GM23338 (cell line): ENCODE measurements around the gene HVCN1. TPM values are rescaled to one million over a fixed set of nuclear protein-coding genes. Genes with fewer than 3 reads are reported as not detected.

Experiments used
- ATAC-seq: fragments of 200-7000 bp; cut with Tn5 transposase; 3 replicates; pipeline ENCODE4 v1.9.1; 2020
- DNase-seq: peaks from one replicate; pipeline ENCODE4 v3.0.0-alpha.2; 2015; ENCODE audit warnings: low spot score
- H2AFZ ChIP-seq: fragments of 200-600 bp; sonication (generic); 2 replicates; pipeline ENCODE4 v1.8.0; 2016; ENCODE audit warnings: antibody characterized with exemption, mild to moderate bottlenecking, moderate library complexity
- H3F3A ChIP-seq: fragments of 200-600 bp; sonication (generic); replicated peaks from 2 replicates; pipeline ENCODE4 v1.8.0; 2017; ENCODE audit warnings: antibody characterized with exemption, mixed run types, low read depth
- H3K27ac ChIP-seq: fragments of 200-600 bp; sonication (generic); 2 replicates; pipeline ENCODE4 v1.6.1; 2016; ENCODE audit warnings: low read depth
- H3K27me3 ChIP-seq: fragments of 200-600 bp; sonication (generic); 2 replicates; pipeline ENCODE4 v1.8.0; 2016; ENCODE audit warnings: mild to moderate bottlenecking, mixed run types, moderate library complexity; ENCODE audit not compliant: insufficient read depth
- H3K36me3 ChIP-seq: fragments of 200-600 bp; sonication (generic); 2 replicates; pipeline ENCODE4 v1.8.0; 2016; ENCODE audit warnings: mild to moderate bottlenecking; ENCODE audit not compliant: insufficient read depth
- H3K4me1 ChIP-seq: fragments of 200-600 bp; sonication (generic); 2 replicates; pipeline ENCODE4 v1.8.0; 2016; ENCODE audit warnings: mild to moderate bottlenecking, moderate library complexity; ENCODE audit not compliant: insufficient read depth
- H3K4me2 ChIP-seq: fragments of 200-600 bp; sonication (generic); 2 replicates; pipeline ENCODE4 v1.7.1; 2017; ENCODE audit warnings: mixed run types
- H3K4me3 ChIP-seq: fragments of 200-600 bp; sonication (generic); 2 replicates; pipeline ENCODE4 v1.6.1; 2016; ENCODE audit warnings: mixed run types
- H3K79me2 ChIP-seq: fragments of 200-600 bp; sonication (generic); replicated peaks from 2 replicates; pipeline ENCODE4 v1.8.0; 2017; ENCODE audit warnings: mild to moderate bottlenecking; ENCODE audit not compliant: insufficient read depth
- H3K9me2 ChIP-seq: fragments of 200-600 bp; sonication (generic); 2 replicates; pipeline ENCODE4 v1.8.0; 2017; ENCODE audit not compliant: insufficient read depth
- H4K20me1 ChIP-seq: fragments of 200-600 bp; sonication (generic); replicated peaks from 2 replicates; pipeline ENCODE4 v1.8.0; 2017; ENCODE audit warnings: mild to moderate bottlenecking; ENCODE audit not compliant: insufficient read depth
- H3K27ac Mint-ChIP-seq: 2 replicates; pipeline ENCODE4 v1.8.0; 2020; ENCODE audit warnings: inconsistent platforms, mild to moderate bottlenecking, moderate library complexity, mixed read lengths
- H3K27me3 Mint-ChIP-seq: 3 replicates; pipeline ENCODE4 v1.8.0; 2022; ENCODE audit warnings: low read depth, mild to moderate bottlenecking, moderate library complexity, mixed read lengths, inconsistent platforms; ENCODE audit not compliant: insufficient read depth, poor library complexity
- H3K36me3 Mint-ChIP-seq: 3 replicates; pipeline ENCODE4 v1.8.0; 2021; ENCODE audit warnings: low read depth, mild to moderate bottlenecking, inconsistent platforms, moderate library complexity, mixed read lengths
- H3K4me1 Mint-ChIP-seq: 3 replicates; pipeline ENCODE4 v1.8.0; 2020; ENCODE audit warnings: mild to moderate bottlenecking, inconsistent platforms, mixed read lengths
- H3K4me3 Mint-ChIP-seq: 3 replicates; pipeline ENCODE4 v1.8.0; 2021; ENCODE audit warnings: moderate library complexity, mild to moderate bottlenecking, inconsistent platforms, mixed read lengths
- H3K9me3 Mint-ChIP-seq: 3 replicates; pipeline ENCODE4 v1.8.0; 2020; ENCODE audit warnings: moderate library complexity, mild to moderate bottlenecking, inconsistent platforms, mixed read lengths
- CREB1 ChIP-seq: fragments of 250-450 bp; sonication (Bioruptor Pico); IDR thresholded peaks from 2 replicates; pipeline ENCODE4 v1.5.0; 2020; ENCODE audit warnings: low read depth, mild to moderate bottlenecking, moderate library complexity
- JUNB ChIP-seq: IDR thresholded peaks from one replicate; pipeline ENCODE4 v1.6.1; 2016; ENCODE audit warnings: antibody characterized with exemption; ENCODE audit not compliant: unreplicated experiment
- STAT1 ChIP-seq: IDR thresholded peaks from one replicate; pipeline ENCODE4 v1.6.1; 2016; ENCODE audit warnings: antibody characterized with exemption; ENCODE audit not compliant: unreplicated experiment
- ZNF462 ChIP-seq: fragments of 250-450 bp; sonication (Bioruptor Pico); IDR thresholded peaks from 2 replicates; pipeline ENCODE4 v1.5.0; 2020; ENCODE audit warnings: mild to moderate bottlenecking, moderate library complexity
- polyA plus RNA-seq: library from polyadenylated mRNA; unstranded; fragments of >200 nt; fragmentation: Nextera tagmentation; extraction: Ambion mirVana; gene quantifications from 2 replicates; pipeline ENCODE4 v1.2.1, GENCODE V29; 2016
- total RNA-seq: library from RNA; depleted of rRNA; stranded (reverse); fragments of >200 nt; shearing (Covaris generic); gene quantifications from 2 replicates; pipeline ENCODE4 v1.2.3, GENCODE V29; 2014
- TF ChIP-seq, protein P1 (sequence below), 2 experiments: fragments of 200-600 bp in 1 of 2; sonication (generic) in 1 of 2; conservative IDR thresholded peaks; 2 replicates each; pipeline versions ENCODE4 v1.5.1 to v1.6.1; 2016 to 2017; ENCODE audit warnings: antibody characterized with exemption in 2 of 2, low read depth in 2 of 2, mild to moderate bottlenecking in 2 of 2, moderate library complexity in 1 of 2

The HVCN1 gene
- total and polyA plus RNA-seq, 2 experiments from 2014 or later = 10.4 to 10.7 TPM

DNA sequence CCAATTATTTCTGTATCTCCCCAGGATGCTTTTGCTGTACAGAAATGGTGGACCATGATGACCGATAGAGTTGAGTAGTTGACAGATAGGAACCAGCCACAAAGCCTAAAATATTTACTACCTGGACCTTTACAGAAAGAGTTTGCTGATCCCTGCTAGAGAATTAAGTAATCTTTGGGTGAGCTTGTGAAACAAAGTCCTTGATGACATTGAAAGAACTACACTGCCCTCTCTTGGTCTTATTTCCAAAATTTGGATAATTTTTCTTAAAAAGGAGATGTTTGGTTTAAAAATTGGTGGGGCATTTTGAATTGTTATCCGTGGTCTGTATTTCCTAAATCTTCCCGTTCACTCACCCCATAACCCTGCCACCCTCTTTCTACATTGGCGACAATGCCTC, 88.7 kb downstream of the HVCN1 start:
- no peak overlapping the region for H3K27ac ChIP-seq
- no peak overlapping the region for H3K4me3 ChIP-seq
- Mint-ChIP-seq H3K27ac (no peak overlapping the region), H3K27me3 (peaks cover 4% of the 10 kb centered on the region), H3K36me3 (no peaks in the 10 kb centered on the region), H3K4me3 (no peak overlapping the region), H3K9me3 (no peaks in the 10 kb centered on the region; the same call in 2 of the 3 replicates), H3K4me1 (no peaks in the 10 kb centered on the region)
- H3K79me2 ChIP-seq = no peaks in the 10 kb centered on the region
- DNase-seq = peak; percentile 58
- H3K9me2 ChIP-seq = no peaks in the 10 kb centered on the region
- no peak; the same call in 2 of the 3 replicates for ATAC-seq
- TF ChIP-seq ZNF462 (CRISPR knock-in tag) = no peak
- TF ChIP-seq, protein P1, sequence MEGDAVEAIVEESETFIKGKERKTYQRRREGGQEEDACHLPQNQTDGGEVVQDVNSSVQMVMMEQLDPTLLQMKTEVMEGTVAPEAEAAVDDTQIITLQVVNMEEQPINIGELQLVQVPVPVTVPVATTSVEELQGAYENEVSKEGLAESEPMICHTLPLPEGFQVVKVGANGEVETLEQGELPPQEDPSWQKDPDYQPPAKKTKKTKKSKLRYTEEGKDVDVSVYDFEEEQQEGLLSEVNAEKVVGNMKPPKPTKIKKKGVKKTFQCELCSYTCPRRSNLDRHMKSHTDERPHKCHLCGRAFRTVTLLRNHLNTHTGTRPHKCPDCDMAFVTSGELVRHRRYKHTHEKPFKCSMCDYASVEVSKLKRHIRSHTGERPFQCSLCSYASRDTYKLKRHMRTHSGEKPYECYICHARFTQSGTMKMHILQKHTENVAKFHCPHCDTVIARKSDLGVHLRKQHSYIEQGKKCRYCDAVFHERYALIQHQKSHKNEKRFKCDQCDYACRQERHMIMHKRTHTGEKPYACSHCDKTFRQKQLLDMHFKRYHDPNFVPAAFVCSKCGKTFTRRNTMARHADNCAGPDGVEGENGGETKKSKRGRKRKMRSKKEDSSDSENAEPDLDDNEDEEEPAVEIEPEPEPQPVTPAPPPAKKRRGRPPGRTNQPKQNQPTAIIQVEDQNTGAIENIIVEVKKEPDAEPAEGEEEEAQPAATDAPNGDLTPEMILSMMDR (conservative IDR thresholded peaks at IDR 0.05; ENCODE audit: low read depth in 2 of 2) = peak; percentile 54 to 58
- no peaks in the 10 kb centered on the region for H3K36me3 ChIP-seq
- H2AFZ ChIP-seq = no peak overlapping the region
- no peaks in the 10 kb centered on the region for H4K20me1 ChIP-seq
- no peak overlapping the region for H3K4me2 ChIP-seq
- no peaks in the 10 kb centered on the region for H3F3A ChIP-seq
- no peaks in the 10 kb centered on the region for H3K4me1 ChIP-seq
- H3K27me3 ChIP-seq = no peaks in the 10 kb centered on the region

GRCh38 chr12:110599334-110599733, 89.6 kb downstream of the HVCN1 start:
- no peaks in the 10 kb centered on the region for H3F3A ChIP-seq
- no peak overlapping the region for H3K4me3 ChIP-seq
- Mint-ChIP-seq H3K4me3 (no peak overlapping the region), H3K36me3 (no peaks in the 10 kb centered on the region), H3K27ac (no peak overlapping the region), H3K9me3 (no peaks in the 10 kb centered on the region; the same call in 2 of the 3 replicates), H3K27me3 (peaks cover 2% of the 10 kb centered on the region), H3K4me1 (no peaks in the 10 kb centered on the region)
- H3K27ac ChIP-seq = no peak overlapping the region
- no peaks in the 10 kb centered on the region for H3K27me3 ChIP-seq
- H2AFZ ChIP-seq = no peak overlapping the region
- no peak overlapping the region for H3K4me2 ChIP-seq
- H4K20me1 ChIP-seq = no peaks in the 10 kb centered on the region
- no peaks in the 10 kb centered on the region for H3K36me3 ChIP-seq
- ATAC-seq (no peak), DNase-seq (no peak)
- H3K4me1 ChIP-seq = no peaks in the 10 kb centered on the region
- H3K9me2 ChIP-seq = no peaks in the 10 kb centered on the region
- H3K79me2 ChIP-seq = no peaks in the 10 kb centered on the region
- no peak for TF ChIP-seq CREB1 (CRISPR knock-in tag)
- TF ChIP-seq JUNB = no peak
- no peak for TF ChIP-seq STAT1
- TF ChIP-seq, protein P1 (conservative IDR thresholded peaks at IDR 0.05; ENCODE audit: low read depth in 2 of 2) = no peak
